Omental fat pad (tissue), 4 donors: ENCODE data around the gene ESPN. TPM values are rescaled to one million over a fixed set of nuclear protein-coding genes. Genes with fewer than 3 reads are reported as not detected.

ENCODE experiments used
- ATAC-seq: fragments of 150-250 bp; one replicate; pipeline ENCODE4 v1.9.1; 2016; ENCODE audit warnings: mild to moderate bottlenecking, moderate library complexity; ENCODE audit not compliant: low FRiP score
- DNase-seq: peaks from one replicate; pipeline ENCODE4 v3.0.0-alpha.2; 2019; ENCODE audit warnings: low spot score
- total RNA-seq, 4 donors: library from RNA; depleted of rRNA; stranded (reverse); fragments of >200 nt; gene quantifications; one replicate each; pipeline ENCODE4 v1.1.0, GENCODE V29; 2016
- TF ChIP-seq, protein P1 (sequence below), 3 donors: fragments of 450-650 bp; IDR thresholded peaks; one replicate each; pipeline ENCODE4 v1.5.1; 2016 to 2017; ENCODE audit warnings: antibody characterized with exemption in 3 of 3, mild to moderate bottlenecking in 3 of 3, moderate library complexity in 2 of 3

Gene ESPN
- total RNA-seq, 4 donors from 2014 or later, result 0.12 TPM; not detected in 3

DNA sequence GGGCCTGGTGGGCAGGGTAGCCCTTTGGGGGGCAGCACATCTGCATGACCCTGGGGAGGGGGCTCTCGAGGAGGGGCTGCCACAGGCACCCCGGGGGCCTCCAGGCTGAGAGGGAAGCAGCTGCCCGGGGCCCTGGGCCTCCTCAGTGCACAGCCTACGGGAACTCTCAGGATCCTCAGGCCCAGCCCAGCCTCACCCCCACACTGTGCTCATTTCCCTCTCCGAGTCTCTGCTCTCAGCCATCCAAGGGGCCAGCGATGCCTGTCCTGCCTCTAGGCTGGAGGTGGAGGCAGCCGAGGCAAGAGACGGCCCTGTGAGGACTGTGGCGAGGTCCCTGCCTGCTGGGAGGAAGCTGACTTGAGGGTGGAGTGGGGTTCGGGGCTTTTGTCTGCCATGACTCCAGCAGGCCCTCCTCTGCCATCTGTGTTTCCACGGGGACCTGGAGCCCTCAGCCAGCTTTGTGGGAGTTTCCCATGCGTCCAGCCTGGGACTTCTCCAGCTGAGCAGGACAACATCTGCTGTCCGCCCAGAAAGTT, 74.1 kb downstream of the ESPN start:
- ATAC-seq, result no peak
- no peak for DNase-seq
- TF ChIP-seq, protein P1, sequence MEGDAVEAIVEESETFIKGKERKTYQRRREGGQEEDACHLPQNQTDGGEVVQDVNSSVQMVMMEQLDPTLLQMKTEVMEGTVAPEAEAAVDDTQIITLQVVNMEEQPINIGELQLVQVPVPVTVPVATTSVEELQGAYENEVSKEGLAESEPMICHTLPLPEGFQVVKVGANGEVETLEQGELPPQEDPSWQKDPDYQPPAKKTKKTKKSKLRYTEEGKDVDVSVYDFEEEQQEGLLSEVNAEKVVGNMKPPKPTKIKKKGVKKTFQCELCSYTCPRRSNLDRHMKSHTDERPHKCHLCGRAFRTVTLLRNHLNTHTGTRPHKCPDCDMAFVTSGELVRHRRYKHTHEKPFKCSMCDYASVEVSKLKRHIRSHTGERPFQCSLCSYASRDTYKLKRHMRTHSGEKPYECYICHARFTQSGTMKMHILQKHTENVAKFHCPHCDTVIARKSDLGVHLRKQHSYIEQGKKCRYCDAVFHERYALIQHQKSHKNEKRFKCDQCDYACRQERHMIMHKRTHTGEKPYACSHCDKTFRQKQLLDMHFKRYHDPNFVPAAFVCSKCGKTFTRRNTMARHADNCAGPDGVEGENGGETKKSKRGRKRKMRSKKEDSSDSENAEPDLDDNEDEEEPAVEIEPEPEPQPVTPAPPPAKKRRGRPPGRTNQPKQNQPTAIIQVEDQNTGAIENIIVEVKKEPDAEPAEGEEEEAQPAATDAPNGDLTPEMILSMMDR (IDR thresholded peaks at IDR 0.05), result no peak

DNA sequence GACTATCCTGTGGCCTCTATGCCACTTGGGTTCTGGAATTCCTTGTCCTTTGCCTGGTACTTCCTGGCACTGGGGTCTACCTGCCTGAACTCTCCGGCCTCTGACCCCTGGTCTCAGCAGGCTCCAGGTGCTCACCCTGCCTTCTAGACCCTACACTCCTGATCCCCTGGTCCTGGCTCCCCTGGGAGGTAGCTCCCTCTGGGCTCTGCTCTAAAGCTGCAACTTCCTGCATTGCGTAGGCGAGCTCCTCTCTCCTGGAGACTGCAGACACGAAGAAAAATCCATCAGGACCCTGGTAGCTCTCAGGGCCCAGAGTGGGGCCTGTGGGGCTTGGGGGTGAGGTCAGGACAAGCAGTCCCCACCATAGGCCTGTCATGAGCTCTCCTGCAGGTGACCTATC, 74.7 kb downstream of the ESPN start:
- TF ChIP-seq, protein P1 (IDR thresholded peaks at IDR 0.05), result no peak
- ATAC-seq, result no peak
- DNase-seq, result no peak

DNA sequence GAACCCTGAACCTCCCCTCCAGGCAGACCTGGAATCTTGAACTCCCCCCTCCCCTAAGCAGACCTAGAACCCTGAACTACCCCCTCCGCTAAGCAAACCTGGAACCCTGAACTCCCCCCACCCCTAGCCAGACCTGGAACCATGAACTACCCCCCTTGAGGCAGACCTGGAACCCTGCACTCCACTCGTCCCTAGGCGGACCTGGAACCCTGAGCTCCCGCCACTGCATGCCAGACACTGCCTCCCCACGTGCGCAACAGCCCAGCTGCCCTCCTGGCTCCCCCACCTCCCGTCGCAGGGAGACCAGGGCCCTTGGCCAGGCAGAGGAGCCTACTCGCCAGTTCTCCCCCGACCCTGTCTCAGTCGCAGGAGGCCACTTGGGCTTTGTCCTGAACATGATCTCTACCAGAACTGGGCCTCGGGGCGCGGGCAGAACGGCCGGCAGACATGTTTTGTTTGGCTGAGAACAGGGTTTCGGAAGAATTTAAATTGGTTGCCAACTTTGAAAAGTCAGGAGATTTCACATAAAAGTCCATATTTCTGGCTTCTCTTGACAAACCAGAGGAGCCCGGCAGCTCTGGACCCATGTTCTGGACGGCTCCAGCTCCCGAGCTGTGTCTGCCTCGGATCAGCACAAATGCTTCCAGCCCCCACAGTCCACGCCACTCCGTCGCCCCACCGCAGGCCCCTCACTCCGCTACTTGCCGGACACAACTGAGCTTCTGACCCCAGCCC, 76.1 kb downstream of the ESPN start:
- TF ChIP-seq, protein P1 (IDR thresholded peaks at IDR 0.05), result no peak
- ATAC-seq (no peak), DNase-seq (no peak)

DNA sequence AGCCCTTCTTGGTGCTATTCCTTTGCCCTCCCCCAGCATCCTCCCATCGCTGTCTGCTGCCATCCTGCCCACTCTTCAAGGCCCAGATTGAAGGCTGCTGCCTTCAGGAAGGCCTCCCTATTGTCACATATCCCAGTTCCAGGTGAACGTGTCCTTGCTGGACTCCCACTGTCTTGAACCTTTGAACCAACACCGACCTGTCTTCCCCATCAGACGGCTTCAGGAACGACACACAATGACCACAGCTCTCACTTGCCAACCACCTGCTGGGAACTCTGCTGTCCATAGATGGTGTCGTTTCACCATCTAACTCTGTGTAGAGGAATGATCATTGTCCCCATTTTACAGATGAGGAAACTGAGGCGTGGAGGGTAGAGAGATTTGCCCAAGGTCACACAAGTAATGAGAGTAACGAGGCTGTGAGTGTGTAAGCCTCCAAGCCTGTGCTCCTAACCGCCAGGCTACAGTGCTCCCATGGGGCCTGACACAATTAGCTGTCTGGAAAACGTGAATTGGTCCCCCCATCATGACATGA, 76.8 kb downstream of the ESPN start:
- TF ChIP-seq, protein P1 (IDR thresholded peaks at IDR 0.05), result no peak
- no peak for ATAC-seq
- DNase-seq, result no peak

DNA sequence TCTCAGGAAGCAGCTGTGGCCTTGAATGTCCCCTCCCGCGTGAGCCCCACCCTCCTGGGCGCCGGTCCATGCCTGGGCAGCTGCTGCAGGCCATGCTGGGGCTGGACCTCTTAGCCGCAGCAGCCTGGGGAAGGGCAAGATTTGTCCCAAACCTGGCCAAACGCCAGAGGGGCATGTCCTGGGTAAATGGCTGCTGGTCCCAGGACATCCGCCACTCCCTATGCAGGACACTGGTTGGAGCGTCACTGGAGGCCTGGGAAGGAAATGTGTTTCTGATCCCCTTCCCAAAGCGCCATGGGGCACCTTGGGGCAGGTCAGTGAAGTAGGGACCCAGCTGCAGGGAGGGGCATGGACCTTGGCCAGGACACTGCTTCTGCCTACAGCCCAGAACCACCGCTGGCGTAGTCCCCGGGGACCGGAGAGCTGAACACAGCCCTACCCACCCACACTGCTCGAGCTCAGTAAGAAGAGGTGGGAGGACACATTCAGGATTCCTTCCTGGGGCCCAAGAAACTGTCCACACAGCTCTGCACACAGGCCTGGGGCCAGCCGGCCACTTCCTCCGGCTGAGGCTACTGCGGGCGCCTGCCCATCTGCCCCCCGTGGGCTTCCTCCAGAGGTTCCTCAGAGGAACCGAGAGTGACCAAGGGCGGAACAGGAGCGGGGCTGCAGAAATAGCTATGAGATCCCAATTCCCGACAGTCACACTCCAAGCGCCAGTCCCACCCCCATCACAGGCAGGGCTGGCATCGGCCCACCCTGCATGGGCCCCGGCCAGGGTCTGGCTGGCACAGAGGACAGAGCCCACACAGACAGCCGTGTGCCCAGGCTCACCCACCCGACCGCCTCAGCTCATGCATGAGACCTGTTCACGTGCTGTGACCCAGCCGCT, 77.7 kb downstream of the ESPN start:
- no peak for DNase-seq
- TF ChIP-seq, protein P1 (IDR thresholded peaks at IDR 0.05), result no peak
- ATAC-seq, result no peak

DNA sequence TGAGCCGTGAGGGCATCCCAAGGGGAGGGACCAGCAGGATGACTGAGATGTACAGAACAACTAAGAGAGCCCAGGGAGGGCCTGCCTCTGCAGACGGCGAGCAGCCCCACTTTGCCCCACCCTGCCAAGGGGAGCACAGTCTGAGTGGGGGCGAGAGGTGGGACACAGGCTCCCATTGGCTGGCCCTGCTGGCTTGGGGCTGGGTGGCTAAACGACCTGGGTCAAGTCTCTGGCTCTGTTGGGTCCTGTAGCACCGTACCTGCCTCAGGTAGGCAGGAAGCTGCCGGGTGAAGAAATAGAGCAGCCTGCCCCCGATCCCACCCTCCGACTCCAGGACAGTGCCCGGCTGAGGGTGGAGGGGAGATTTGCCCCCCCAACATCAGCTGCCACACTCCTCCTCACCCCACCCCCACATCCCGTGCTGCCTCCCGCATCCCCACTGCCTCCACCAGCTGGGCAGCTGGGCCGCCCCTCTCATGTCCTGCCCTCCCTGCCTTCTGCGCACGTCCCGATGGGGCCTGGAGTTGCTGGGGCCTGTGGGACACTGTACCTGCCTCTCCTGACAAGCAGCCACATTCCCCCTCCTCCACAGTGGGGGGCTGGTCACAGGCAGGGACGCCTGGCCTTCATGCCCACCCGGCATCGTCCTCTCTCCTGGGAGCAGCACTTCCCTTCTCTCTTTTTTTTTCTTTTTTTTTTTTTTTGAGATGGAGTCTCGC, 79.5 kb downstream of the ESPN start:
- TF ChIP-seq, protein P1 (IDR thresholded peaks at IDR 0.05), result no peak
- ATAC-seq (no peak), DNase-seq (no peak)
